ENCODE data around the gene PTPRS. TPM values are rescaled to one million over a fixed set of nuclear protein-coding genes. Genes with fewer than 3 reads are reported as not detected.

PTPRS gene
- polyA plus RNA-seq, 1 donor (not counting 4 experiments of a cell fraction or from before 2014, with no cell fraction given), result 2.5 TPM

DNA sequence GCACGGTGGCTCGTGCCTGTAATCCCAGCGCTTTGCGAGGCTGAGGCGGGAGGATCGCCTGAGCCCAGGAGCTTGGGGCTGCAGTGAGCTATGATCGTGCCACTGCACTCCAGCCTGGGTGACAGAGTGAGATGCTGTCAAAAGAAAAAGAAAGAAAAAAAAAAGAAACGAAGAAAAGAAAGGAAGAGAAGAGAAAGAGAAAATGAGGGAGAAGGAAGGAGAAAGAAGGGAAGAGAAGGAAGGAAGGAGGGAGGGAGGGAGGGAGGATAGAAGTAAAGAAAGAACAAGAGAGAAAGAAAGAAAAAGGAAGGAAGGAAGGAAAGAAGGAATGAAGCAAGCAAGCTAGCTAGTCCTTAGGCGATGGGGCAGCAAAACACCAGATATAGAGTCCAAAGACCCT, 14.1 kb downstream of the PTPRS start:
- TF ChIP-seq, protein P1, sequence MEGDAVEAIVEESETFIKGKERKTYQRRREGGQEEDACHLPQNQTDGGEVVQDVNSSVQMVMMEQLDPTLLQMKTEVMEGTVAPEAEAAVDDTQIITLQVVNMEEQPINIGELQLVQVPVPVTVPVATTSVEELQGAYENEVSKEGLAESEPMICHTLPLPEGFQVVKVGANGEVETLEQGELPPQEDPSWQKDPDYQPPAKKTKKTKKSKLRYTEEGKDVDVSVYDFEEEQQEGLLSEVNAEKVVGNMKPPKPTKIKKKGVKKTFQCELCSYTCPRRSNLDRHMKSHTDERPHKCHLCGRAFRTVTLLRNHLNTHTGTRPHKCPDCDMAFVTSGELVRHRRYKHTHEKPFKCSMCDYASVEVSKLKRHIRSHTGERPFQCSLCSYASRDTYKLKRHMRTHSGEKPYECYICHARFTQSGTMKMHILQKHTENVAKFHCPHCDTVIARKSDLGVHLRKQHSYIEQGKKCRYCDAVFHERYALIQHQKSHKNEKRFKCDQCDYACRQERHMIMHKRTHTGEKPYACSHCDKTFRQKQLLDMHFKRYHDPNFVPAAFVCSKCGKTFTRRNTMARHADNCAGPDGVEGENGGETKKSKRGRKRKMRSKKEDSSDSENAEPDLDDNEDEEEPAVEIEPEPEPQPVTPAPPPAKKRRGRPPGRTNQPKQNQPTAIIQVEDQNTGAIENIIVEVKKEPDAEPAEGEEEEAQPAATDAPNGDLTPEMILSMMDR (optimal IDR thresholded peaks at IDR 0.05 in 1 of 3, IDR thresholded peaks at IDR 0.05 in 1 of 3, conservative IDR thresholded peaks at IDR 0.05 in 1 of 3; ENCODE audit: extremely low read depth in 1 of 3, insufficient read depth in 2 of 3, low read length in 3 of 3), result no peak
- TF ChIP-seq EZH2 (IDR thresholded peaks at IDR 0.05; ENCODE audit: low read length), result no peak
- Histone ChIP-seq H3K9me3 (ENCODE audit: control insufficient read depth, low read depth, low read length) (no peaks in the 10 kb centered on the region), H2AFZ (ENCODE audit: control insufficient read depth, low read length) (no peak overlapping the region), H4K20me1 (ENCODE audit: control insufficient read depth, extremely low read depth, insufficient read depth, low read length) (no peaks in the 10 kb centered on the region), H3K27ac (ENCODE audit: control insufficient read depth, insufficient read depth, low read length) (no peak overlapping the region), H3K27me3 (ENCODE audit: control insufficient read depth, extremely low read depth, insufficient read depth, low read length) (peaks cover 19% of the 10 kb centered on the region), H3K4me1 (ENCODE audit: control insufficient read depth, extremely low read depth, insufficient read depth, low read length) (no peaks in the 10 kb centered on the region), H3K4me2 (ENCODE audit: control insufficient read depth, extremely low read depth, insufficient read depth, low read depth, low read length) (no peak overlapping the region), H3K36me3 (ENCODE audit: control insufficient read depth in 2 of 2, extremely low read depth in 1 of 2, insufficient read depth in 2 of 2, low read length in 2 of 2) (no peaks in the 10 kb centered on the region), H3K79me2 (ENCODE audit: control insufficient read depth, insufficient read depth, low read length) (no peaks in the 10 kb centered on the region), H3K9ac (ENCODE audit: control insufficient read depth, extremely low read depth, insufficient read depth, low read length) (no peak overlapping the region), H3K9me1 (ENCODE audit: control insufficient read depth, extremely low read depth, insufficient read depth, low read length) (no peaks in the 10 kb centered on the region), H3K4me3 (ENCODE audit: control insufficient read depth in 2 of 3, extremely low read depth in 1 of 3, insufficient read depth in 2 of 3, low read depth in 1 of 3, low read length in 3 of 3) (no peak overlapping the region)
- FAIRE-seq, result no peak
- dilution Hi-C loops (cut with MboI; ENCODE audit: extremely low pct_ligation_motif_present, low sequenced_read_pairs), result no loop called here
- no peak for DNase-seq (ENCODE audit: low read depth, low spot score)

DNA sequence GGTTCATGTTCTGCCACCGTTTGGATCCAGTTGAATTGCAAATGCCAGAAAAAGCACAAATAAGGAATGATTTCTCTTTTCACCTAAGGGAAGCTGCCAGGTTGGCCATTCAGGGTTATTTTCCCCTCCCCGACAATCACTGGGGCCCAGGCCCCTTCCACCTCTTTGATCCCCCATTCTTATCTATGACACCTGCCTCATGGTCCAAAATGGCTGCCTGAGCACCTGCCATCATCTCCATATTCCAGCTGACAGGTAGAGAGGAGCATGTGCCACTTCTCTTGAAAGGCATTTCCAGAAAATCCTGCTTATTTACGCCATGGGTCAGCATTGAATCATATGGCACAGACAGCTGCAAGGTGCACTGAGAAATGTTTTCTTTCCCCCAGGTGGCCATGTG, 15.7 kb downstream of the PTPRS start:
- Histone ChIP-seq H3K27ac (ENCODE audit: control insufficient read depth, insufficient read depth, low read length) (no peak overlapping the region), H3K27me3 (ENCODE audit: control insufficient read depth, extremely low read depth, insufficient read depth, low read length) (peaks cover 19% of the 10 kb centered on the region), H3K9ac (ENCODE audit: control insufficient read depth, extremely low read depth, insufficient read depth, low read length) (no peak overlapping the region), H3K9me3 (ENCODE audit: control insufficient read depth, low read depth, low read length) (no peaks in the 10 kb centered on the region), H3K36me3 (ENCODE audit: control insufficient read depth in 2 of 2, extremely low read depth in 1 of 2, insufficient read depth in 2 of 2, low read length in 2 of 2) (no peaks in the 10 kb centered on the region), H2AFZ (ENCODE audit: control insufficient read depth, low read length) (no peak overlapping the region), H4K20me1 (ENCODE audit: control insufficient read depth, extremely low read depth, insufficient read depth, low read length) (no peaks in the 10 kb centered on the region), H3K79me2 (ENCODE audit: control insufficient read depth, insufficient read depth, low read length) (no peaks in the 10 kb centered on the region), H3K4me2 (ENCODE audit: control insufficient read depth, extremely low read depth, insufficient read depth, low read depth, low read length) (no peak overlapping the region), H3K9me1 (ENCODE audit: control insufficient read depth, extremely low read depth, insufficient read depth, low read length) (no peaks in the 10 kb centered on the region), H3K4me1 (ENCODE audit: control insufficient read depth, extremely low read depth, insufficient read depth, low read length) (no peaks in the 10 kb centered on the region), H3K4me3 (ENCODE audit: control insufficient read depth in 2 of 3, extremely low read depth in 1 of 3, insufficient read depth in 2 of 3, low read depth in 1 of 3, low read length in 3 of 3) (no peak overlapping the region)
- dilution Hi-C loops (cut with MboI; ENCODE audit: extremely low pct_ligation_motif_present, low sequenced_read_pairs), result no loop called here
- TF ChIP-seq EZH2 (IDR thresholded peaks at IDR 0.05; ENCODE audit: low read length), result no peak
- TF ChIP-seq, protein P1 (optimal IDR thresholded peaks at IDR 0.05 in 1 of 3, IDR thresholded peaks at IDR 0.05 in 1 of 3, conservative IDR thresholded peaks at IDR 0.05 in 1 of 3; ENCODE audit: extremely low read depth in 1 of 3, insufficient read depth in 2 of 3, low read length in 3 of 3), result no peak
- FAIRE-seq, result no peak
- no peak for DNase-seq (ENCODE audit: low read depth, low spot score)

All from keratinocyte (primary cell).